Nucleus accumbens (tissue), 56 donors: ENCODE data around the gene DNAH14.

Experiments
- DNase-seq, 56 donors: peaks; one replicate each; lab custom pipeline; 2025; lab: John Stamatoyannopoulos, UW

DNAH14 gene

DNA sequence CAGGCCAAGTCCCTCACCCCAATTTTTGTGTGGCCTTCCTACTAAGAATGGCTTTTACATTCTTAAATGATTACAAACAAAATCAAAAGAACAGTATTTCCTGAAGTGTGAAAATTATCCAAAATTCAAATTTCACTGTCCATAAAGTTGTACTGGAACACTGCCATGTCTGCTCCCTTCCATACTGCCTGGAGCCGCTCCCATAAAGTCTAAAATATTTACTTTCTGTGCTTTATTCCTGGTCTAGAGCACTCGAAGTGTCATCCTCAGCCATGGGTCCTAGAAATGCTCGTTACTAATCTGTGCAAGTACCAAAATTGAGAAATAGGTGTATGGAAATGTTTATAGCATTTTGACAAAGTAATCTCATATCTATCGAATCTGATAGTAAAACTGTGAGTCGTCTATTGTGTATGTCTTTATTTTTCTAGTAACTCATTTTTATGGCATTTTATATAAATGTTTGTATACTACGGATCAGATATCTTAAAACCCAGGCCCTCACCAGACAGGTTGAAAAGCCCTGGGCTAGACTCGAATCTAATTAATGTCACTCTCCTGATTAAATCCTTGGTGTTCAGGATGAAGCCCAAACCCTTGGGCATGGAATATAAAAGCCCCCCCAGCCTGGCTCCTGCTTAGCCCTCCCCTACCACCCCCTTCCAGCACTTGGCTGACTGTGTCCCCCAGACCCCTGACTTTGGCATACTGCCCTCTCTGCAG lies 493.5 kb downstream of the DNAH14 start:
- no peak for DNase-seq

DNA sequence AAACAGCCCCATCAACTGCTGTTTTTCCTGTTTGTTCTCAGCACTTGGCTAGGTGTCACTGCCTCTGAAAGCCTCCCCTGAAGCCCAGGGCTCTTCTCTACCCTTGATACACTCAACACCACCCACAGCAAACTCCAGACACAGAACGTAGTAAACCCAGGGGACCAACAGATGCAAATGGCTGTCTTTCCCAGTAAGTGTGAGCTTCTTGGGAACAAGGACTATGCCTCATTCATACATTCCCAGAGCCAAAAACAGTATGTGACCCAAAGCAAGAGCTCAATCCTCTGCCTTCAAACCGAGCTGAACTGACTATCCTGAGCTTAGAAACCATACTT lies 494.0 kb downstream of the DNAH14 start:
- DNase-seq = no peak

DNA sequence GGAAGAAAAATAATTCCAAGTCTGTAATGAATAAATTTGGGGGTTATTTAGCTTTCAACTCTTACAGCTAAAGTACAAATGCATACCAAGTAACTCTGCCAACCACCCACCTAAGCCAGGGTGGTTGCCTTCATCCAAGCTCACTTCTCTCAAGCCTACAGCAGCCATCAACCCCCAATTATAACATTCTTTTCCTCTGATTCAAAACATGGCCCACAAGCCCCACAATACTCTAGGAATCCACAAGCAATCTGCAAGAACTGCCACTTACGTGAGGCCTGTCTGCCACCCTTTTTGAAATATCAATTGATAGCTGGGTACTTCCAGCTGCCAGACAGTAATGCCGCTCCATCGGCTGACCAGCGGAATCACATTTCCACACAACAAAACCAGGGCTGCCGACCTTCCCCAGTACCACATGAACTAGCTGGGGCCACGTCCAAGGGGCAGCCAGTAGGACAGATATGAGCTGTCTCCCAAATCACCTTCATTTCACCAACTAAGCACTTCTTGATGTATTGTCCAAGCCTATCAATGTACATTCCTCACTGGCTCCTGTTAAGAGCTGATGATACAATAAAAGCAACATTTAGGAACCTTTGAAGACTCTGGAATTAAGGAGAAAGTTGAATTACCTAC lies 495.2 kb downstream of the DNAH14 start:
- DNase-seq = no peak

DNA sequence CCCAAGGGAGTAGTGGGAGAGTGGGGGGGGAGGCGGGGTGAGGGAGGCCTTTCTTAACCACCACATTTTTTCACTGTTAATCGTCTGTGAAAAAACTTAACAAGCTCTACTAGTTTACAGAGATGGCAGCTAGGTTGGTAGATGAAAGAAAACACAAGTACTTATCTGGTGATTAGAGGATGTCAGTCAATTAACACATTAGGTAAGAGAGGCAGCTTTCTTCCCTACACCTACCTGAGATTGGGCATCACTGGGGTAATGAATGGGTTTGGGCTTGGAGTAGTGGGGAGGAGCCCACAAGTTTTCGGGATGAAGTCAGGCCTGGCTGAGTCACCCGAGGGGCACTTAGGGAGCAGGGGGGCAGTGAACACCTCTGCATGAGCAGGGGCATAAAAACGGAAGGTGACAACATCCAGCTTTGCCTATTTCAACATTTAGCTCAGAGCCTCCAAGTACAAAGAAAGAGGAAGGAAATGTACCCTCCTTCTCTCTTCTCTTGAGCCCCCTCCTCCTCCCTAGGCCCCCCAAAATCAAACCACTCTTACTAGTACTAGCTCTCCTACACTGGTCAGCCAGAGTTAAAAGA lies 495.8 kb downstream of the DNAH14 start:
- DNase-seq = no peak

DNA sequence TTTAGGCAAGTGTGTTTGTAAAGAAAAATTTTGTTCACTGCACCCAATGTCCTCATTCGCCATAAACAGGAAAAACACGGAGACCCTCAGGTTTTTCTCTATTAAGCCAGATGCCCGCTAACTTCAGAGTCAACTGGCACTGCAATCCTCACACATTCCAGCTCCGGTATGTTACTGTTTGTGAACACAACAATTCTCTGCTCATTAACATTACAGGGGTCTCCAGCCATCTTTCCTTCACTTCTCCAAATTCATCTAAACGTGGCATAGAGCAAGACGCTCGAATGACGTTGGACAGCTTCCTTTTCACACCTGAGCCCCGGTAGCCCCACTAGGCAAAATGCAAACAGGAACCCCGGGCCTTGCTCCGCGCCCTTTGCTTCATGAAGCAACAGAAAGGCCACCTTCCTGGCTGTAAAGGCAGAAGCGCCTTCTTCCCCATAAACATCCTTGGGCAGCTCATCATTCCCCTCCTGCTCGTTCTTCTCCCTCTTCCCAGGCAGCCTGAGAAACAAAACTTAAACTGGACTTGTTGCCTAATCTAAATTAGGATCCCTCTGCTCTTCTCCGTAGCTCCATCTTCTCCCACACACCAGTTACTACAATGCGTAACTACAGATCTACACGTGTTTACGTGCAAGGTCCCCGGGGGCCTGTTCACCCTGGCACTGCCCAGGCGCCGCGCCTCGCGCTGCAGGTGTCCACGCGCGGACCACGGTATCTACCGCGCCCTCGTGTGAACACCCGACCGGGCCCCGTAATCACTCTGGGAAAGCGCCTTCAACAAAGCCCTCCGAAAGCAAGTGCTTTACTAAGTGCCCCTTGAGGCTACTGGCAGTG lies 497.1 kb downstream of the DNAH14 start:
- DNase-seq = peak in 9 of 56 donors; percentile 15 to 54 (median 23)

DNA sequence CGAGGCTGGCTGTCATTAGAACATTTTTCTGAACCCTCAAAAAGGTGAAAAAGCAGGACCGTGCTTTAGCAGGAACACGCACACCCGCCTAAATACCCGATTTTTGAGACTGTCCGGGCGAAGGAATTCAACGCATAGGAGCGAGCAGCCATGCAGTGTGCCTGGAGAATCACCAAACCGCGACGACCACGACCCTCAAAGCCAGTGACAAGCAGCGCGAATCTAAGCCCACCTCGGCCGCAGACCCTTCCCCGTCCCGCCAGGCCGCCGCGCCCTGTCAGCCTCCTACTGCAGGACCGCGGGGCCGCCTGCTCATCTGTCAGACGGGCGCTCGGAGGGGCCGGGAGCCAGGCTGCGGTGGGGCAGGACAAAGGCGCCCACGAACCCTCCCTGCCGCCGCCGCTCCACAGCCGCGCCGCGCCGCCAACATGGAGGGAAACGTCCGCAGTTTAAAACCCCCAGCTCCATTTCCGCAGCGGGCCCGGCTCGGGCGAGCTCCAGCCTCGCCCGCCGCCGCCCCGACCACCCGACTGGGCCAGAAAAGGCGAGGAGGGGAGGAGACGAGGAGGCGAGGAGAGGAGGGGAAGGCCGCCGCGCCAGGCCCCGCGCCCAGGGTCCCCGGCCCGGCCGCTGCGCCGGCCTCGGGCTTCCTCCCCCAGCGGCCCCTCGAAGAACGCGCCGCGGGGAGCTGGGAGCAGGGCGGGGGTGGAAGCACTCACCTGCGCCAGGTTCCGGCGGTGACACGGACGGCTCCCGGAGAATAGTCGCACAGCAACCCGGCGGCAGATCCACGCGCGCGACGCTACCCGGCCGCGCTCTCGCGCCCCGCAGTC lies 498.0 kb downstream of the DNAH14 start, which contains the start of gene LBR:
Gene LBR (minus strand): TSS at position 804 of the 833 bp plus-strand sequence. CDS start 3,963 bp downstream, outside the sequence.
- DNase-seq = peak in 16 of 56 donors; percentile 14 to 76 (median 56)

DNA sequence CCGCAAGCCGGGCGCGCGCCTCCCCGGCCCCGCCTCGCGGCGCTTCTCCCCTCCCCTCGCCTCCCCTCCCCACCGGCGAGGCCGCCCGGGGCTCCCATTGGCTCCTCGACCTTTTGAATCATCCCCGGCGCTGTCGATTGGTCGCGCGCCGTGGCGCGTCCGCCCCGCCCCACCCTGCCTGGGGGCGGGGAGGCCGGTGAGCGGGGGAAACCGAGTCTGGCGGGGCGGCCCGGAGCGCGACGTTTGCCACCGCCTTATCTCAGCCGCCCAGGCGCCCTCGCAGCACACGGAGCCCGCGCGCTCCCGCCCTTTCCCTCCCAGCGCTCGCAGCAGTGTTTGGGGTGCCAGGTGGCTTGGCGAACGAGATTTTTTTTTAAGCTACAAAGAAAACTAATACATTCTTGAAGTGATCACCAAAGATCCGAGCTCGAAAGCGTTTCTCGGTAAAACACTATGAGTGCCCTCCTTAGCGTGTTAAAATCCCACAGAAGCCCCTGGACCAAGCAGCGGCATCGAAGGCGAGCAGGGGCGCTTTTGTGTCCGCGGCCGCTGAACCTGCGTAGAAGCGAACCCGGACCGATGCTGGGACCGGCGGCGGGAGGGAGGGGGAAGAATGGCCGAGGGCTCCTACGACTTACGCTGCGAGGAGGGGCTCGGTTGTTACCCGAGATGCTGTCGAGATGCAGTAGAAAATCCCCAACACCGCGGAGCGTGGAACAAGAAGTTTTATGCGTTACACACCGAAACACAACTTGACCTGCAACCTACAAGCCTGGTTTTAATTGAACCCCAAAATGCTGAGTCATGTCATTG lies 498.8 kb downstream of the DNAH14 start:
- peak; percentile 49 to 98 (median 92) for DNase-seq

DNA sequence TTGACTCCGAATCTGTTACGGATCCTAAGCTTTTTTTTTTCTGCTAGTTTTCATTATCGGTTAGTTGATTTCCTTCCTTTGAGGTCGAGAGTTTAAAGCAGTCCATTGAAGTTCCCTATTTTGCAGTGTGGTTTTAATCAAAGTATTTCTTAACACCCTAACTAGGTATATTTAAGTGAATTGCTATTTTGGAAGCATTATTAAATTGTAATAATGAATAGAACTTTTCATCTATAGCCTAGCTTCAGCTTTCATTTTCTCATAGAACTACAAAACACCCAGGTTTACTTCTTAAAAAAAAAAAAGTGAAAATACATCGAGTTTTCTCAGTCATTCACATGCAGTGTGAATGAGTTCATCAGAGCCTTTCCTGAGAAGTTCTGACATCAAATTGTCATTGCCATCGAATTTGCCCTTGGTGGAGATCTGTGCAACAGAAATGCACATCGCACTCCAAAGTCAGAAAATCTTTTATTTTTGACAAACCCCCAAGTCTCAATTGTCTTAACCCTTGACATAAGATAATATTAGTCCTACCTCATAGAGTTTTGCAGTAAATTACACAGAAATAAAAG lies 499.5 kb downstream of the DNAH14 start:
- DNase-seq = no peak

DNA sequence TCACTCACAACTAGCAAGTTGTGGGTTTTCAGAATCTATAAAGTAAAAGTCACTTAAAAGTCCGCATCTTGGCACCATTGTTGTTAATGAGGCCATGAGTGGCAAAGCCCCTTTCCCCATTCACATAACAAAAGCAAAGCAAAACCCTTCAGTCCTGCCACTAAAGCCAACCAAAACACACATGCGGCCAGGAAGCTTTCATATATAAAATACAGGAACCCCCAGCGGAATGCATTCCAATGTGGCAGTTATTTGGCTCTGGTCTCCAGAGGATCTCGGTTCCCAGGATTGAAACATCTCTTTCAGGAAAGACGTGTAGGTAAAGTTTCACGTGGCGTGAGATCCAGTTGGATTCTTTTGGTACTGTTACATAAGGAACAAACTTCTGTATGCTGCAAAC lies 500.8 kb downstream of the DNAH14 start:
- no peak for DNase-seq

DNA sequence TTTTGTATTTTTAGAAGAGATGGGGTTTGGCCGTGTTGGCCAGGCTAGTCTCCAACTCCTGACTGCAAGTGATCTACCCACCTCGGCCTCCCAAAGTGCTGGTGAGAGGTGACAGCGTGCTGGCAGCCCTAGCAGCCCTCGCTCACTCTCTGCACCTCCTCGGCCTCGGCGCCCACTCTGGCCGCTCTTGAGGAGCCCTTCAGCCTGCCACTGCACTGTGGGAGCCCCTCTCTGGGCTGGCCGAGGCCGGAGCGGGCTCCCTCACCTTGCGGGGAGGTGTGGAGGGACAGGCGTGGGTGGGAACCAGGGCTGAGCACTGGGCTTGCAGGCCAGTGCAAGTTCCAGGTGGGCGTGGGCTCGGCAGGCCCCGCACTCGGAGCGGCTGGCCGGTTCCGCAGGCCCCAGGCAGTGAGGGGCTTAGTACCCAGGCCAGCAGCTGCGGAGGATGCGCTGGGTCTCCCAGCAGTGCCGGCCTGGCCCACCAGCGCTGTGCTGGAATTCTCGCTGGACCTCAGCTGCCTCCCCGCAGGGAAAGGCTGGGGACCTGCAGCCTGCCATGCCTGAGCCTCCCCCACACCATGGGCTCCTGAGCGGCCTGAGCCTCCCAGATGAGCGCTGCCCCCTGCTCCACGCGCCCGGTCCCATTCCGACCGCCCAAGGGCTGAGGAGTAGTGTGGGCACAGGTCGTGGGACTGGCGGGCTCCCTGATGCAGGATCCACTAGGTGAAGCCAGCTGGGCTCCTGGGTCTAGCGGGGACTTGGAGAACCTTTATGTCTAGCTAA lies 501.8 kb downstream of the DNAH14 start:
- no peak for DNase-seq

DNA sequence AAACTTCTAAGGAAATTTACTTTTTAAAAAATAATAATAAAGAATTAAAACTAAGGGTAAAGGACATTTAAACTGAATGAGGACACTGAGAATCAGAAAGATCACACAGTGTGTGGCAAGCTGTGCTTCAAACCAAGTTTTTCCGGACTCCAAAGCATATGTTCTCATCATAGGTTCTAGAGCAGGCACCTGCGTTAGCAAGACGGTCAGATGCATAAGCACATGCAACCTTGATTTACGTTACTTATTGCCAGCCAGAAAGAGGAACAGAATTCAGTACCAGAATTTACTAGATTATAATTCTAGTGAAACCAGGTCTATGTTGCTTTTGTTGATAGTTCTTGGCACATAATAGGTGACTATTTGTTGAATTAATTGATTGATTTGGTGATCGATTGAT lies 504.6 kb downstream of the DNAH14 start:
- no peak for DNase-seq

DNA sequence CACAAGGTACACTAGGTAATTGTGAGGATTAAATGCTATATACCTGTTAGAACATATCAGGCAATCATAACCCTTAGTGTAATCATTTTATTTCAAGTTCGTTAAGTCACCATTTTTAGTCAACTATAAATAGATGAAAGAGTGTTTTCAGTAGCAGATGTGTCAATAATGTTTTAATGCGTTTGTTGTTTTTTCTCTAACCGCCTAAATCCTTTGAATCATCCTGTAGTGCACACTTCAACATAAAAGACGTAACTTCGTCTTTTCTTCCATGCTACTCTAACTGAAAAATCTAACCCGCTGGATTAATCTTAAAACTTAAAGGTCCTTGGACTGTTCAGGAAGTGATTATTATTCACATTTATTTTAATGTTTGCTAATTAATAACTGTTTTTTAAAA lies 505.6 kb downstream of the DNAH14 start:
- no peak for DNase-seq

DNA sequence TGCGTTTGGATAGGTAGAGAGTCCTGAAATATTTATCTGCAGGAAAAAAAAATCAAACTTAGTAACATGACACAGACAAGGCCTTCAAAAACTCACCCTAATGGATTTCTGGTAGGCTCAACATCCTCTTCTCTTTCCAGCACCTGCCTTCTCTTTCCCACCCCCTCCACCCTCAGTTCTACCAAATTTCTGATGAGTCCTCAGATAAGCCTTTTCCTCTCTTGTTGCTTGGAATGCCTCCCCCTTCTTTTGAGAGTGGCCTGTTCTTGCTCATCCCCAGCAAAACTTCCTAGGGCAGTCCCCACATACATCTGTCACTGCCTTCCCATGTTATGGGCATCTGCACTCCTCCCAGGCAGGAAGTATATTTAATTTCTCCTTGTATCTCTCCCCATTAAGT lies 506.0 kb downstream of the DNAH14 start:
- DNase-seq = no peak

DNA sequence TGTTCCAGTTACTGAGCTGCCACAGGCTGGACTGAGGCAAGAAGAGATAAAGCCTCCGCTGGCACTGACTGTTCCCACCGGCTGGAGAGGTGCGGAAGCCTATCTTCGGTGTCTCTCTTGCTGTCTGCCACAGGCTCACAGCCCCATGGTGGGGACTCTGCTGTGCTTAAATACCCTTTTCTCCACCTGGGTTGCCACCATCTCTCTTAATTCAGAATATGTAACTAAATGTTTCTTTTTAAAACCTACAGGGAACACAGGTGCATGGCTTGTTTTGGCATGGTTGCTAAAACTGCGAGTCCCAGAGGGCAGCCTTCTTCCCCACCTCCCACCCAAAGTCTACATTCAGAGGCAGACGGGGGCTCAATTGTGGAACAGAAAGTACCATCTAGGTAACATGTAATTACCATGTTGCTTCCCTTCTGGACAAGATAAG lies 506.5 kb downstream of the DNAH14 start:
- DNase-seq = no peak

DNA sequence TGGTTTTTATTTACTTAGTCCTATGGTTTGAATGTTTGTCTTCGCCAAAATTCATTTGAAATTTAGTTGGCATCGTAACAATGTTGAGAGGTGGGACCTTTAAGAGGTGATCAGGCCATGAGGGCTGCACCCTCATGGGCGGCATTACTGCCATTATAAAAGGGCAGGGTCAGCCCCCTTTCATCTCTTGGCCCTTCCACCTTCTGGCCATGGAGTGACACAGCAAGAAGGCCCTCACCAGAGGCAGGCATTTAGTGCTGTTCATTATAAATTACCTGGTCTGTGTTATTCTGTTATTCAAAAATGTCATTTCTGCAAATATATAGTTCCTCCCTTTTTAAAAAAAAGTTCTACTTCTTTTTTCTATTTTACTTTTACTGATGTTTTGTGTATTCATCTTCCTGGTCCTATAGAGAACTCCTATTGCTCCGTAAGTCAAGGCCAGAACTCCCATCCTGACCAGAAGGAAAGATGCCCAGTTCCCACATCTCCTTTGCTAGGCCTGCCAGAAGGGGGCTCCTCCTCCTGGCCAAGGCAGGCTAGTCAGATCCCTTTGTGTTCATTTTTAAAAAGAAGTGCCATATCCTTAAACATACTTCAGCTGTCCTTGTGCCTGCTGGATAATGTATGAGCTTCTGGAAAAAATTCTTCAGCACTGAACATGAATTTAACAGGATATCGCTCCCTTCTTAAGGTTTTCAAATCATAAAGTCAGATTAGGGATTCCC lies 508.4 kb downstream of the DNAH14 start:
- DNase-seq = no peak

DNA sequence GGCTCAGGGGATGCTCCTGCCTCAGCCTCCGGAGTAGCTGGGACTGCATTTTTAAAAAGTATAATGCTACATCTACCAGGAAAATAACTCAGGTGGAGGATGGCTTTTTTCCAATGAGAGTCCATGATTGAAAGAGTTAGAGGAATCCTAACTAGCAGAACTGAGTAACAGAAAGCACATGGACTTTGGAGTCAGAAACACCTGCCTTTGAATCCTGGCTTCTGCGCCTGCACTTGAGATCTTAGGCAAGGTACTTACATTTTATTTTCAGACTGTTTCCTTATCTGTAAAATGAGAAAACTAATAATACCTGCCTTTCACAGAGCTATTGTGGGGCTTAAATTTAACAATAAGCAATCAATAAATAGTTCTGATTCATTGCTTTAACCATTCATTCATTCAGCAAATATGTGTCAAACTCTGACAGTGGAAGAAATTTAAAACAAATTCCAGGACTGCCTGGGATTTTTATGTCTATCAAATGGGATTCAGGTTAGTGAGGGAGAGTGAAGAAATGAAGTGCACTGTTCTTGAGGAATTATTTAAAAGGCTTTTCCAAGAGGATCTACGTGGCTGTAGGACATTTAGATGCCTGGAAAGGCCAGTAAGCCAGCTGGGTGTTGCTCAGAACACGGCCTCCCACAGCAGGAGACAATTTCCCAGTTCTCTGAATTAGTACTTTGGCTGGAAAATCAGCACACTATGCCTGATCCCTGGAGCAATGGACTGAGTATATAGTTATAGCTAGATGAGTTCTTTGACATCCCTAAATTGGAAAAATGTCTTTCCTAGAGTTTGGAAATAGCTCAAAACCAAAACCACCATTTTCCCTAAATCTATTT lies 511.1 kb downstream of the DNAH14 start:
- DNase-seq = no peak
